Body of pancreas (tissue), 4 donors: ENCODE data around the gene FGF2.

Source experiments
- POLR2A ChIP-seq, 3 donors: fragments of 450-650 bp; IDR thresholded peaks; one replicate each; pipeline ENCODE4 v1.6.1; 2016; ENCODE audit warnings: antibody characterized with exemption in 3 of 3, mild to moderate bottlenecking in 2 of 3
- TF ChIP-seq, protein P1 (sequence below), 7 experiments: fragments of 450-650 bp in 4 of 7; fragments of 200-600 bp in 3 of 7; sonication (generic) in 3 of 7; IDR thresholded peaks; one replicate each; pipeline ENCODE4 v1.5.1; 2016 to 2019; ENCODE audit warnings: antibody characterized with exemption in 7 of 7

DNA sequence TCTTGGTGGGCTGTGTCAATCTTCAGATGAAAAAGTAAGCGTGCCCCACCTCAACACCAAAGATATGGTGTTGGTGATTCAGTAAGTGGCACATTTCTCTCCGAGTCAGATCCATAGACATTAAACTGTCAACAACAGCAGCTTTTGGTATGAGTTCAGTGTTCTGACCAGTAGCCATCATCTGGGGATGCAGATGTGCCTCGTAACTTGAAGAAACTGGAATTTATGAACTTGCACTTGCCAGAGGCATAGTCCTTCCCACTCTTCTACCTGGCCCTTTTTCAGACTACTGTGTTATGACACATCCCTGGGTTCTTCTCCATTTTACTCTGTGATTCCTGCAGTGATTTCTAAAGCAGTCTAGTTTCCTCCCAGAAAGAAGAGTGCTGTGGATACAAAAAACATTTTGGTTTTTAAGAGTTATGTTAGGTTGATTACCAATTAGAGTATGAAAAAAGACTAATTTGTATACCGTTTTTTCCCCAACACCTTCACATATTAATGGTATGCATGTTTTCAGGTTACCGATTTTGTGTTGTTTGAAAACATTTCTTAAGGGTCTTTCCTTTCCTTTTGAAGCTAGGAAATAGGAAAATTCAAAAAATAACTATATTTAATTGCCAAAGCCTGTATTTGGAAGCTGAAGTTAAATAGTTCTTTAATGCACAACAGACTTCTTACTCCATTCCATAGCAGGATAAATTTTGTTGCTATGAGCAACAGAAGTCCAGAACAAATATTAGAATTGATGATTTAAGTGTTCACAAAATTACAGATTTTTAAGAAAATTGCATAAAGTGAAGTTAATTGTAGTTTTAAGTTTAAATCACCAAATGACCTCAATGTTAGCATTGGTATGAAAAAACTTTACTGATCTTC lies 56.5 kb downstream of the FGF2 start:
- TF ChIP-seq, protein P1, sequence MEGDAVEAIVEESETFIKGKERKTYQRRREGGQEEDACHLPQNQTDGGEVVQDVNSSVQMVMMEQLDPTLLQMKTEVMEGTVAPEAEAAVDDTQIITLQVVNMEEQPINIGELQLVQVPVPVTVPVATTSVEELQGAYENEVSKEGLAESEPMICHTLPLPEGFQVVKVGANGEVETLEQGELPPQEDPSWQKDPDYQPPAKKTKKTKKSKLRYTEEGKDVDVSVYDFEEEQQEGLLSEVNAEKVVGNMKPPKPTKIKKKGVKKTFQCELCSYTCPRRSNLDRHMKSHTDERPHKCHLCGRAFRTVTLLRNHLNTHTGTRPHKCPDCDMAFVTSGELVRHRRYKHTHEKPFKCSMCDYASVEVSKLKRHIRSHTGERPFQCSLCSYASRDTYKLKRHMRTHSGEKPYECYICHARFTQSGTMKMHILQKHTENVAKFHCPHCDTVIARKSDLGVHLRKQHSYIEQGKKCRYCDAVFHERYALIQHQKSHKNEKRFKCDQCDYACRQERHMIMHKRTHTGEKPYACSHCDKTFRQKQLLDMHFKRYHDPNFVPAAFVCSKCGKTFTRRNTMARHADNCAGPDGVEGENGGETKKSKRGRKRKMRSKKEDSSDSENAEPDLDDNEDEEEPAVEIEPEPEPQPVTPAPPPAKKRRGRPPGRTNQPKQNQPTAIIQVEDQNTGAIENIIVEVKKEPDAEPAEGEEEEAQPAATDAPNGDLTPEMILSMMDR (IDR thresholded peaks at IDR 0.05) = no peak
- no peak for TF ChIP-seq POLR2A (IDR thresholded peaks at IDR 0.05)
